Gastrocnemius medialis (tissue), 4 donors: ENCODE results near the gene ACTR6.

Experiments
- POLR2A ChIP-seq, 2 donors: fragments of 450-650 bp; IDR thresholded peaks; one replicate each; pipeline ENCODE4 v1.6.1; 2017; ENCODE audit warnings: antibody characterized with exemption in 2 of 2, mild to moderate bottlenecking in 2 of 2, moderate library complexity in 2 of 2
- TF ChIP-seq, protein P1 (sequence below), 5 experiments: fragments of 450-650 bp in 3 of 5; fragments of 200-600 bp in 2 of 5; sonication (generic) in 2 of 5; IDR thresholded peaks in 4 of 5; conservative IDR thresholded peaks in 1 of 5; 1 replicate in 4 of 5; 2 replicates in 1 of 5; pipeline ENCODE4 v1.5.1; 2016 to 2019; ENCODE audit warnings: antibody characterized with exemption in 5 of 5, mild to moderate bottlenecking in 3 of 5, moderate library complexity in 3 of 5

DNA sequence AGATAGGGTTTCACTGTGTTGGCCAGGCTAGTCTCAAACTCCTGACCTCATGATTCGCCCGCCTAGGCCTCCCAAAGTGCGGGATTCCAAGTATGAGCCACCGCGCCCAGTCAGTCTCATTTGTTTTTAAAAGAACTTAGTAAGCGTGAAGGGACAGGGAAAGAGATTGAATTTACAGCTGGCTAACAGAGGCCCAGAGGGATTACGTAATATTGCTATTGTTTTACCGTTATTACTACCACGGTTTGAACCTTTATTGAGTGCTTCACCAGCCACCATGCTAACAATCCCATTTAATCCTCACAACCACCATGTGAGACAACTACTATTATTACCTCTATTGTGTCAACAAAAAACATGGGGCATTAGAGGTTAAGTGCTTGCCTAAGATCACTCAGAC is 31.3 kb upstream of the ACTR6 start:
- TF ChIP-seq, protein P1, sequence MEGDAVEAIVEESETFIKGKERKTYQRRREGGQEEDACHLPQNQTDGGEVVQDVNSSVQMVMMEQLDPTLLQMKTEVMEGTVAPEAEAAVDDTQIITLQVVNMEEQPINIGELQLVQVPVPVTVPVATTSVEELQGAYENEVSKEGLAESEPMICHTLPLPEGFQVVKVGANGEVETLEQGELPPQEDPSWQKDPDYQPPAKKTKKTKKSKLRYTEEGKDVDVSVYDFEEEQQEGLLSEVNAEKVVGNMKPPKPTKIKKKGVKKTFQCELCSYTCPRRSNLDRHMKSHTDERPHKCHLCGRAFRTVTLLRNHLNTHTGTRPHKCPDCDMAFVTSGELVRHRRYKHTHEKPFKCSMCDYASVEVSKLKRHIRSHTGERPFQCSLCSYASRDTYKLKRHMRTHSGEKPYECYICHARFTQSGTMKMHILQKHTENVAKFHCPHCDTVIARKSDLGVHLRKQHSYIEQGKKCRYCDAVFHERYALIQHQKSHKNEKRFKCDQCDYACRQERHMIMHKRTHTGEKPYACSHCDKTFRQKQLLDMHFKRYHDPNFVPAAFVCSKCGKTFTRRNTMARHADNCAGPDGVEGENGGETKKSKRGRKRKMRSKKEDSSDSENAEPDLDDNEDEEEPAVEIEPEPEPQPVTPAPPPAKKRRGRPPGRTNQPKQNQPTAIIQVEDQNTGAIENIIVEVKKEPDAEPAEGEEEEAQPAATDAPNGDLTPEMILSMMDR (IDR thresholded peaks at IDR 0.05 in 4 of 5, conservative IDR thresholded peaks at IDR 0.05 in 1 of 5) = no peak
- no peak for TF ChIP-seq POLR2A (IDR thresholded peaks at IDR 0.05)
